Measurements from ENCODE around the gene MAGI2. TPM values are rescaled to one million over a fixed set of nuclear protein-coding genes. Genes with fewer than 3 reads are reported as not detected.

The MAGI2 gene
- total and polyA plus RNA-seq, 2 of the 13 experiments (the other 11 are each of a cell fraction or from before 2014, with no cell fraction given): 1.5 to 3.8 TPM

DNA sequence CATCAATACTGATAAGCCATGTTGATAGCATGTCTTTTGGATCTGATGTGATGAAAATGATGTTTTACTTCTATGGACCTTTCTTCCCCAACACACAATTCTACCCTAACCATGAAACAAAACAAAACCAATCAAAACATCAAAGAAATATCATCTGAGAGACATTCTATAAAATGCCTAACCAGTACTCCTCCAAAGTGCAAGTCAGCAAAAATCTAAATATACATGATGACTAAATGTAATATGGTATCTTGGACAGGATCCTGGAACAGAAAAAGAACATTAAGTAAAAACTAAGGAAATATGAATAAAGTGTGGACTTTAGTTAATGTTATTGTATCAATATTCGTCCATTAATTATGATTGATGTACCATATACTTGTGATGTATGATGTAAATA is 625.1 kb downstream of the MAGI2 start:
- in situ Hi-C loops (cut with HindIII; ENCODE audit: extremely low pct_ligation_motif_present, low pct_unique_long_range_greater_than_20kb): no loop called here
- no peaks in the 10 kb centered on the region for H3K9me3 ChIP-seq (ENCODE audit: low read length)
- no peak overlapping the region for H3K4me2 ChIP-seq (ENCODE audit: low read depth, low read length)
- POLR2A ChIA-PET: no interaction called here
- H3K79me2 ChIP-seq (ENCODE audit: insufficient read depth, low read length): no peaks in the 10 kb centered on the region
- ATAC-seq (no peak), FAIRE-seq (no peak), DNase-seq (ENCODE audit: low spot score) (no peak)
- no peaks in the 10 kb centered on the region for H4K20me1 ChIP-seq (ENCODE audit: insufficient read depth, low read length)
- CTCF ChIA-PET (ENCODE audit: low intra/inter-chr PET ratio, low total read pairs): no interaction called here
- H3K4me3 ChIP-seq (replicated peaks in 1 of 3; ENCODE audit: insufficient read depth in 1 of 3, low read depth in 2 of 3, low read length in 3 of 3): no peak overlapping the region
- no peak overlapping the region for H3K27ac ChIP-seq (ENCODE audit: extremely low read length, insufficient read depth, low read length)
- H3K36me3 ChIP-seq (replicated peaks in 1 of 2; ENCODE audit: control insufficient read depth in 1 of 2, insufficient read depth in 2 of 2, low read length in 2 of 2): no peaks in the 10 kb centered on the region
- no TSS peak for BruUV-seq (replicated peaks)
- H2AFZ ChIP-seq (ENCODE audit: low read length): no peak overlapping the region
- H3K4me1 ChIP-seq (ENCODE audit: insufficient read depth, low read length): no peaks in the 10 kb centered on the region
- intact Hi-C loops (cut with micrococcal nuclease; ENCODE audit: unreplicated experiment): no loop called here
- TF ChIP-seq, protein P1, sequence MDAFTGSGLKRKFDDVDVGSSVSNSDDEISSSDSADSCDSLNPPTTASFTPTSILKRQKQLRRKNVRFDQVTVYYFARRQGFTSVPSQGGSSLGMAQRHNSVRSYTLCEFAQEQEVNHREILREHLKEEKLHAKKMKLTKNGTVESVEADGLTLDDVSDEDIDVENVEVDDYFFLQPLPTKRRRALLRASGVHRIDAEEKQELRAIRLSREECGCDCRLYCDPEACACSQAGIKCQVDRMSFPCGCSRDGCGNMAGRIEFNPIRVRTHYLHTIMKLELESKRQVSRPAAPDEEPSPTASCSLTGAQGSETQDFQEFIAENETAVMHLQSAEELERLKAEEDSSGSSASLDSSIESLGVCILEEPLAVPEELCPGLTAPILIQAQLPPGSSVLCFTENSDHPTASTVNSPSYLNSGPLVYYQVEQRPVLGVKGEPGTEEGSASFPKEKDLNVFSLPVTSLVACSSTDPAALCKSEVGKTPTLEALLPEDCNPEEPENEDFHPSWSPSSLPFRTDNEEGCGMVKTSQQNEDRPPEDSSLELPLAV (CRISPR knock-in tag; conservative IDR thresholded peaks at IDR 0.05; ENCODE audit: low read depth): no peak
- TF ChIP-seq MAFF (IDR thresholded peaks at IDR 0.05; ENCODE audit: low read depth, low read length): peak; percentile 96
- peak; percentile 95 to 96 for TF ChIP-seq MAFK (conservative IDR thresholded peaks at IDR 0.05 in 1 of 2, IDR thresholded peaks at IDR 0.05 in 1 of 2; ENCODE audit: low read length in 2 of 2)
- TF ChIP-seq AGO2 (optimal IDR thresholded peaks at IDR 0.05; ENCODE audit: low read depth, low read length): no peak
- no peaks in the 10 kb centered on the region for H3K27me3 ChIP-seq (ENCODE audit: control insufficient read depth in 1 of 2, insufficient read depth in 2 of 2, low read length in 2 of 2)
- 53% methylated on average over 1 of the region's 1 CpG for WGBS (ENCODE audit: low lambda C conversion rate)
- no peak overlapping the region for H3K9ac ChIP-seq (ENCODE audit: insufficient read depth, low read depth, low read length)

DNA sequence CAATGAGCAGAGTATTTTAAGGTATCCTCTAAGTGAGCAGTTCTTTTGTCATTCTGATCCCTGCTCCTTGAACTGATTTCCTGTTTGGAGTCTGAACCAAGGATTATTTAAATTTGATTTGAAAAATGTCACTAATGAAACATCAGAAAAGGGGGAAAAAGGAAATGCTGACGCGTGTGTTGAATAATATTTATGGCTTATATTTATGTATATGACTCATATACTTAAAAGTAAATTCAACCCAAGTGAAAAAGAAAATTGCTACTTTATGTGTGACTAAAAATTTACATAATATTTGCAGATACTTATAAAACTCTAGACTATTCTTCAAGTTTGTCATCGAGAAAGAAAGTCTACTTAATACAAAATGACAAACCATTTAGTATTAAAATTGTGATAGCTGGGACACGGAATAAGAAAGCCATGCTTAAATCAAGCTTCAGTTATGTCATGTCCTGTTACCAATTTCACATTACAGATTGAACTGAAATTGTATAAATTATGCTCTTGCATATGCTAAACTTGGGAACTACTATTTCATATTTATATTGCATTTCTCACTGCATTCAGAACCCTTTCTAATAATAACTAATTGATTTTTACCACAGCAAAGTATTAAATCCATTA is 649.9 kb downstream of the MAGI2 start:
- in situ Hi-C loops (cut with HindIII; ENCODE audit: extremely low pct_ligation_motif_present, low pct_unique_long_range_greater_than_20kb): no loop called here
- Histone ChIP-seq H3K9ac (ENCODE audit: insufficient read depth, low read depth, low read length) (no peak overlapping the region), H3K9me3 (ENCODE audit: low read length) (no peaks in the 10 kb centered on the region), H3K4me2 (ENCODE audit: low read depth, low read length) (no peak overlapping the region), H3K27ac (ENCODE audit: extremely low read length, insufficient read depth, low read length) (no peak overlapping the region), H4K20me1 (ENCODE audit: insufficient read depth, low read length) (no peaks in the 10 kb centered on the region), H3K36me3 (replicated peaks in 1 of 2; ENCODE audit: control insufficient read depth in 1 of 2, insufficient read depth in 2 of 2, low read length in 2 of 2) (no peaks in the 10 kb centered on the region), H3K4me1 (ENCODE audit: insufficient read depth, low read length) (no peaks in the 10 kb centered on the region), H2AFZ (ENCODE audit: low read length) (no peak overlapping the region), H3K4me3 (replicated peaks in 1 of 3; ENCODE audit: insufficient read depth in 1 of 3, low read depth in 2 of 3, low read length in 3 of 3) (no peak overlapping the region), H3K27me3 (ENCODE audit: control insufficient read depth in 1 of 2, insufficient read depth in 2 of 2, low read length in 2 of 2) (no peaks in the 10 kb centered on the region), H3K79me2 (ENCODE audit: insufficient read depth, low read length) (no peaks in the 10 kb centered on the region)
- ChIA-PET CTCF (ENCODE audit: low intra/inter-chr PET ratio, low total read pairs) (no interaction called here), POLR2A (no interaction called here)
- no peak for FAIRE-seq
- no TSS peak for BruUV-seq (replicated peaks)
- DNase-seq (ENCODE audit: low spot score): no peak
- intact Hi-C loops (cut with micrococcal nuclease; ENCODE audit: unreplicated experiment): no loop called here
- ATAC-seq: no peak
- WGBS (ENCODE audit: low lambda C conversion rate): 61% methylated on average over 4 of the region's 4 CpGs
- TF ChIP-seq KDM4B (CRISPR knock-in tag; IDR thresholded peaks at IDR 0.05) (no peak), HES4 (CRISPR knock-in tag; IDR thresholded peaks at IDR 0.05; ENCODE audit: borderline replicate concordance) (no peak), ZFP36 (IDR thresholded peaks at IDR 0.05; ENCODE audit: borderline replicate concordance, low read depth, low read length, partially characterized antibody) (no peak), ZNF839 (CRISPR knock-in tag; IDR thresholded peaks at IDR 0.05; ENCODE audit: borderline replicate concordance) (no peak), ZNF773 (CRISPR knock-in tag; IDR thresholded peaks at IDR 0.05; ENCODE audit: borderline replicate concordance) (no peak), ZBTB7B (CRISPR knock-in tag; IDR thresholded peaks at IDR 0.05) (no peak)
- TF ChIP-seq, protein P2, sequence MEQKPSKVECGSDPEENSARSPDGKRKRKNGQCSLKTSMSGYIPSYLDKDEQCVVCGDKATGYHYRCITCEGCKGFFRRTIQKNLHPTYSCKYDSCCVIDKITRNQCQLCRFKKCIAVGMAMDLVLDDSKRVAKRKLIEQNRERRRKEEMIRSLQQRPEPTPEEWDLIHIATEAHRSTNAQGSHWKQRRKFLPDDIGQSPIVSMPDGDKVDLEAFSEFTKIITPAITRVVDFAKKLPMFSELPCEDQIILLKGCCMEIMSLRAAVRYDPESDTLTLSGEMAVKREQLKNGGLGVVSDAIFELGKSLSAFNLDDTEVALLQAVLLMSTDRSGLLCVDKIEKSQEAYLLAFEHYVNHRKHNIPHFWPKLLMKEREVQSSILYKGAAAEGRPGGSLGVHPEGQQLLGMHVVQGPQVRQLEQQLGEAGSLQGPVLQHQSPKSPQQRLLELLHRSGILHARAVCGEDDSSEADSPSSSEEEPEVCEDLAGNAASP (CRISPR knock-in tag; IDR thresholded peaks at IDR 0.05; ENCODE audit: borderline replicate concordance): no peak
- TF ChIP-seq, protein P3, sequence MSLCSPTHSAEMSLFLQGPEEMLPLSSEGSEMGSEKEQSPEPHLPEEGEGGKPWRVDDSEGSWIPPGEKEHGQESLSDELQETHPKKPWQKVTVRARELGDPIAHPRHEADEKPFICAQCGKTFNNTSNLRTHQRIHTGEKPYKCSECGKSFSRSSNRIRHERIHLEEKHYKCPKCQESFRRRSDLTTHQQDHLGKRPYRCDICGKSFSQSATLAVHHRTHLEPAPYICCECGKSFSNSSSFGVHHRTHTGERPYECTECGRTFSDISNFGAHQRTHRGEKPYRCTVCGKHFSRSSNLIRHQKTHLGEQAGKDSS (CRISPR knock-in tag; IDR thresholded peaks at IDR 0.05; ENCODE audit: borderline replicate concordance, low read depth): no peak
- TF ChIP-seq, protein P4, sequence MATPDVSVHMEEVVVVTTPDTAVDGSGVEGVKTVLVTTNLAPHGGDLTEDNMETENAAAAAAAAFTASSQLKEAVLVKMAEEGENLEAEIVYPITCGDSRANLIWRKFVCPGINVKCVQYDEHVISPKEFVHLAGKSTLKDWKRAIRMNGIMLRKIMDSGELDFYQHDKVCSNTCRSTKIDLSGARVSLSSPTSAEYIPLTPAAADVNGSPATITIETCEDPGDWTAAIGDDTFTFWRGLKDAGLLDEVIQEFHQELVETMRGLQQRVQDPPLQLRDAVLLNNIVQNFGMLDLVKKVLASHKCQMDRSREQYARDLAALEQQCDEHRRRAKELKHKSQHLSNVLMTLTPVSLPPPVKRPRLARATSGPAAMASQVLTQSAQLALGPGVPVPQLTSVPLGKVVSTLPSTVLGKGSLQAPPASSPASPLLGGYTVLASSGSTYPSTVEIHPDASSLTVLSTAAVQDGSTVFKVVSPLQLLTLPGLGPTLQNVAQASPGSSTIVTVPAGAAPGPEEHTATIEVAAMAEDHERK (CRISPR knock-in tag; IDR thresholded peaks at IDR 0.05; ENCODE audit: low read depth): no peak
